Right atrium auricular region (tissue), 2 donors: ENCODE data around the gene ZFP1. TPM values are rescaled to one million over a fixed set of nuclear protein-coding genes. Genes with fewer than 3 reads are reported as not detected.

Experiments
- DNase-seq: peaks from one replicate; pipeline ENCODE4 v3.0.0-alpha.2; 2019; ENCODE audit warnings: low spot score
- H3K27ac ChIP-seq, 2 donors: fragments of 200-600 bp; sonication (generic); 1 replicate in 1 of 2; 2 replicates in 1 of 2; pipeline ENCODE4 v1.5.1; 2016 to 2019
- H3K27me3 ChIP-seq, 2 donors: fragments of 200-600 bp; sonication (generic); one replicate each; pipeline versions ENCODE4 v1.5.1 to v1.6.0; 2017 to 2019
- H3K36me3 ChIP-seq: fragments of 200-600 bp; sonication (generic); one replicate; pipeline ENCODE4 v1.5.1; 2016
- H3K4me1 ChIP-seq, 2 donors: fragments of 200-600 bp; sonication (generic); one replicate each; pipeline versions ENCODE4 v1.5.1 to v1.6.0; 2017 to 2019
- H3K4me3 ChIP-seq, 2 donors: fragments of 200-600 bp; sonication (generic); 1 replicate in 1 of 2; 2 replicates in 1 of 2; pipeline ENCODE4 v1.5.1; 2017 to 2019; ENCODE audit warnings: mild to moderate bottlenecking in 1 of 2, moderate library complexity in 1 of 2
- H3K9me3 ChIP-seq, 2 donors: fragments of 200-600 bp; sonication (generic); one replicate each; pipeline ENCODE4 v1.5.1; 2019
- total RNA-seq, 2 donors: library from RNA; depleted of rRNA; stranded (reverse); fragments of >200 nt; gene quantifications; one replicate each; pipeline ENCODE4 v1.1.0, GENCODE V29; 2016
- TF ChIP-seq, protein P1 (sequence below), 2 donors: fragments of 200-600 bp; sonication (generic); IDR thresholded peaks; one replicate each; pipeline ENCODE4 v1.5.1; 2019; ENCODE audit warnings: antibody characterized with exemption in 2 of 2

Gene ZFP1
- total RNA-seq, 2 donors from 2014 or later = 8.6 to 8.8 TPM

DNA sequence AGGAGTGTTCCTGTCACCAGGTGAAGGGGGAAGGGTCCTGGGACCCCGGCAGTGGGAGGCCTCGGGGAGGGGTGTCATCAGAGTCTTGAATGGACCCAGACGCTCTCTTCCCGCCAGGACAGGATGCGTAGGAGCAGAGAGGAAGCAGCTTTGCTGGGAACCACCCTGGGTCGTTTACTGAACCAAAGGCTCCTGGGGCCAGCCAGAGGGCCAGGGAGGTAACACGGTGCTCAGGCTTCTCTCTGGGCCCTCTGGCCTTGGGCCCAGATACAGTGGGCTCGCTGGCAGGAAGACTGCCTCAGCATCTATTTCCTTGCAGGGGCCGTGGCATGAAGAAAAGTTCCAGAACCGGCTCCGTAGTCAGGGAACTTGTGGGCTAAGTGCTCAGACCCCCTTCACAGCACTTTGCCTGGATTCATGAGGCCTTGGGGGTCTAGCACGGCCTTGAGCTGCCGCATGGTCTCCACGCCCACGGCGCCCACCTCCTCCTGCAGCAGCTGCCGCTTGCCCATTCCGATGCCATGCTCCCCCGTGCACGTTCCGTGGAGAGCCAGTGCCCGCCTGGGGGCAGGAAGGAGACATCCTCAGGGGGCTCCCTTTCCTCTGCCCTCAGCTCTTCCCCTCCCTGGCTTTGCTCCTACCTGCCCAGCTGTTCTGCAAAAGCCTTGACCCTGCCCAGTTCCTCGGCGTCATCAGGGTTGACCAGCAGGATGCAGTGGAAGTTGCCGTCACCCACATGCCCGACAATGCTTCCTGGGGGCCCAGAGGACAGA, 36.2 kb upstream of the ZFP1 start:
- DNase-seq = no peak
- no peaks in the 10 kb centered on the region for H3K36me3 ChIP-seq
- peaks cover 0 to 78% of the 10 kb centered on the region in 2 donors for H3K4me1 ChIP-seq
- TF ChIP-seq, protein P1, sequence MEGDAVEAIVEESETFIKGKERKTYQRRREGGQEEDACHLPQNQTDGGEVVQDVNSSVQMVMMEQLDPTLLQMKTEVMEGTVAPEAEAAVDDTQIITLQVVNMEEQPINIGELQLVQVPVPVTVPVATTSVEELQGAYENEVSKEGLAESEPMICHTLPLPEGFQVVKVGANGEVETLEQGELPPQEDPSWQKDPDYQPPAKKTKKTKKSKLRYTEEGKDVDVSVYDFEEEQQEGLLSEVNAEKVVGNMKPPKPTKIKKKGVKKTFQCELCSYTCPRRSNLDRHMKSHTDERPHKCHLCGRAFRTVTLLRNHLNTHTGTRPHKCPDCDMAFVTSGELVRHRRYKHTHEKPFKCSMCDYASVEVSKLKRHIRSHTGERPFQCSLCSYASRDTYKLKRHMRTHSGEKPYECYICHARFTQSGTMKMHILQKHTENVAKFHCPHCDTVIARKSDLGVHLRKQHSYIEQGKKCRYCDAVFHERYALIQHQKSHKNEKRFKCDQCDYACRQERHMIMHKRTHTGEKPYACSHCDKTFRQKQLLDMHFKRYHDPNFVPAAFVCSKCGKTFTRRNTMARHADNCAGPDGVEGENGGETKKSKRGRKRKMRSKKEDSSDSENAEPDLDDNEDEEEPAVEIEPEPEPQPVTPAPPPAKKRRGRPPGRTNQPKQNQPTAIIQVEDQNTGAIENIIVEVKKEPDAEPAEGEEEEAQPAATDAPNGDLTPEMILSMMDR (IDR thresholded peaks at IDR 0.05) = no peak
- H3K27me3 ChIP-seq = no peaks in the 10 kb centered on the region
- H3K4me3 ChIP-seq = no peak overlapping the region
- no peaks in the 10 kb centered on the region for H3K9me3 ChIP-seq
- H3K27ac ChIP-seq = peak overlapping the region; percentile 82 to 90

DNA sequence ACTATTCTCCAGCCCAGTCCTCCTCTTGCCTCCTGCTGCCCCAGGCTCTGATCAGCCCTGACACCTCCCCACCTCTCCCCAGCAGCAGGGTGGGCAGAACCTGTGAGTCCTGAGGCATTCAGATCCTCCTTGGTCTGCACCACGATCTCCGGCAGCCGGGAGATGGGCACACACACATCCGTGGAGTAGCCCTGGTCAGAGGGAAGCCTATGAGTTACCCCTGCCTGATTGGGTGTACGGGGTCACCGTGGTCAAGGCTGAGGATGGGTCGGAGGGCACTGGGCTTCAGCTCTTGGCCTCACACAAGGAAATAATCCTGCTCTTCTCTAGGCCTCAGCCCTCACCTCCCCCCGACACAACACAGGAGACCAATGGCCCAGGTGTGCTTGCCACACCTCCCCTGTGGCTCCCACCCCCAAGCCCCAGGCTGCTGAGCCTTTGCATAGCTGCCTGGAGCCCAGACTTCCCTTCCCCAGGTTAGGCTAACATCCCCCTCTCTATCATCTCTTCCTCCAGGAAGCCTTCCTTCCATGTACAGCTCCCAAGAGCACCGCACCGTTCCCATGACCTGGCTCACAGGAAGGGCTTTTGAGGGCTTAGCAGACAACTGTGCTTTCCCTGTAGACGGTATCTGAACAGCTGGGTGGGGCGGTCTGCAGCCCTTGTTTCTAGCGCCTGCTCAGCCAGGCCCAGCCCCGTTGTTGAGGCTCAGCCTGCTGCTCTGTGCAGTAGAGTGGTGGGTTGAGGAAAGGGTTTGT, 35.4 kb upstream of the ZFP1 start:
- no peak for DNase-seq
- no peaks in the 10 kb centered on the region for H3K27me3 ChIP-seq
- peaks cover 0 to 73% of the 10 kb centered on the region in 2 donors for H3K4me1 ChIP-seq
- no peak overlapping the region for H3K4me3 ChIP-seq
- no peaks in the 10 kb centered on the region for H3K36me3 ChIP-seq
- H3K27ac ChIP-seq = no peak overlapping the region
- TF ChIP-seq, protein P1 (IDR thresholded peaks at IDR 0.05) = no peak
- no peaks in the 10 kb centered on the region for H3K9me3 ChIP-seq

DNA sequence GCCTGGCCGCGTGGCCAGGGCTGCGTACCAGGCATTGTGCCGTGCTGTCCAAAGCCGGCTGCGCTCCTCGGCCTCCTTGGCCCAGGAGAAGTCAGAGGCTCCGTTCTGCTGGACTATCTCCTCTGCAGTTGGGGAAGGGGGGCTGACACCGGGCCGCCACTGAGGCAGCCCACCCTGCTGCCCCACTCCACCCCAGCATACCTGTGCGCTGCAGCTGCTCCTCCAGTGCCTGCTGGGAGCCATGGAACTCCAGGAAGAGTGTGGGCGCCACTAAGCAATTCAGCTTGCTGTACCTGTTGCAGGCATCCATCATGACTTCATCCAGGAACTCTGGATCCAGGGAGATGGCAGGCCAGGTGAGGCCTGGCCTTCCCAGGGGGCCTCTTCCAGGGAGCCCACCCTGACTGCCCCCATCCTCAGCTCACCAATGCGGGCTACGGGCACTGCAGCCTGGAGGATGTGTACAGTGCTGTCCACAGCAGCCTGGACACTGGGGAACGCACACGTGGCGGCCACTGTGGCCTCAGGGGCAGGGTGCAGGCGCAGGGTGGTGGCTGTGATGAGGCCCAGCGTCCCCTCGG, 34.7 kb upstream of the ZFP1 start:
- Histone ChIP-seq H3K4me1 (peaks cover 0 to 68% of the 10 kb centered on the region in 2 donors), H3K27me3 (no peaks in the 10 kb centered on the region), H3K36me3 (no peaks in the 10 kb centered on the region), H3K27ac (no peak overlapping the region), H3K9me3 (no peaks in the 10 kb centered on the region), H3K4me3 (no peak overlapping the region)
- TF ChIP-seq, protein P1 (IDR thresholded peaks at IDR 0.05) = no peak
- no peak for DNase-seq

DNA sequence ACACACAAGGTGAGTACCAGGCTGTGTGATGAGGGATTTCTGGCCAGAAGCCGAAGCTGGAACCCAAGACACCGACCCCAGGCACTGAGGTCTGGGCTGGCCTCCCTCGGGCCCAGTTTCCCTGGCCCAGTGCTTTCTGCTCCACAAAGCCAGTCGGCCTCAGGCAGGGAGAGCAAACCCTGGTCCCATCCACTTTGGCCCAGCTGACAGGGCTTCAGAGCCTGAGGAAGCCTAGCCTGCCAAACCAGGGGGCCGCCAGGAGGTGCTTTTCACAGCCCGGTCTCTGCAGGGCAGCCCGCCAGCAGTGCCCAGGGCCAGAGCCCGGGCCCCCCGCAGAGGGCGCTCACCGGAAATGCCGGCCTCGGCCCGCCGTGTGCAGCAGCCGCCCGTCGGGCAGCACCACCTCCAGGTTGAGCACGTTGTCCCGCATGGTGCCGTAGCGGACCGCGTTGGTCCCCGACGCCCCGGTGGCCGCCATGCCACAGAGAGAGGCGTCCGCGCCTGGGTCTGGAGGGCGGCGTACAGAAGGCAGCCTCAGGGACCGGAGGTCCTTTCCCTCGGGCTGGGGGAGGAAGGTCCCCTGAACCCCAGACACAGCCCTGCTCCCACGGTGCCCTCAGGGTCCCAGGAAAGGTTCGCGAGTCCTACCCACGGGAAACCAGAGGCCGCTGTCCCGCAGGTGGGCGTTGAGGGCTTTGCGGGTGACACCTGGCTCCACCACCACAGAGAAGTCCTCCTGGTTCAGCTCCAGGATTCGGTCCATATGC, 34.0 kb upstream of the ZFP1 start:
- H3K9me3 ChIP-seq = no peaks in the 10 kb centered on the region
- H3K4me1 ChIP-seq = peaks cover 0 to 60% of the 10 kb centered on the region in 2 donors
- H3K36me3 ChIP-seq = no peaks in the 10 kb centered on the region
- H3K27ac ChIP-seq = no peak overlapping the region
- TF ChIP-seq, protein P1 (IDR thresholded peaks at IDR 0.05) = no peak
- no peak for DNase-seq
- H3K4me3 ChIP-seq = no peak overlapping the region
- H3K27me3 ChIP-seq = no peaks in the 10 kb centered on the region

DNA sequence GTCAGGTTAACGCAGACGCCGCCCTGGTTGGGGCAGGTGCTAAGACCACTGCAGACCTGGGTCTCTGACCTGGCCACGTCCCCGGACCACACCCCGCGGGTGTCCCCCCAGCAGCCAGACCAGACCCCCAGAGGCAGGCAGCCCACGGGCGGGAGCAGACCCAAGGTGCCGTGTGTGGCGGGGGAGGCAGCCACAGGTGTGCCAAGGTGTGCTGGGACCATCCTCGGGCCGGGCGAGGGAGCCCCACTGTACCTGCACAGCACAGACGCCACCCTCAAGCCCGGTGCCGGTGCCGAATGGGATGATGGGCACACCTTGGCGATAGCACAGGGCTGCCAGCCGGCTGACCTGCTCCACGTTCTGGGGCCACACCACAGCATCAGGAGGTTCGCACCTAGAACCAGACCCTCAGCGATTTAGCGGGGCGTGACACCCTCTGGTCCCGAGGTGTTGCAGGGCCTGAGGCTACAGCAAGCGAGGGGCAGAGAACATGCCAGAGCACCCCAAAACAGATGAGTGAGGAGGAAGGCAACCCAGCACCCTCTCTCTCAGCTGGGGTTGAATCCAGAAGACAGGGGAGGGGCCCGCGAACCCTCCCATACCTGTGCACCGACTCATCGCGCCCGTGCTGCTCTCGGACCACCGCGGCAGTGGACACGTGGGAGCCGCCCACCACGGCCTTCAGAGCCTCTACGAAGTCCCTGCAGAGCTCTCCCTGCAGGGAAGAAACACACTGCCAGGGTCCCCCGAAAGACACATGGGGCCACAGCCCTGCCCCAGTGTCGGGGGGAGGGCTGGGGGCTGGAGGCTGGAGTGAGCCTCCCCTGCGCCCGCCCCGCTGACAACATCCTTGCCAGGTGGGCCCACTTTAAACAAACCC, 33.1 kb upstream of the ZFP1 start:
- Histone ChIP-seq H3K27me3 (no peaks in the 10 kb centered on the region), H3K9me3 (no peaks in the 10 kb centered on the region), H3K4me1 (peaks cover 0 to 52% of the 10 kb centered on the region in 2 donors), H3K4me3 (peak overlapping the region in 1 of 2 donors; percentile 59), H3K27ac (peak overlapping the region in 1 of 2 donors; percentile 72), H3K36me3 (no peaks in the 10 kb centered on the region)
- DNase-seq = no peak
- TF ChIP-seq, protein P1 (IDR thresholded peaks at IDR 0.05) = no peak
